ENCODE results near the gene PPP1R2C.

DNA sequence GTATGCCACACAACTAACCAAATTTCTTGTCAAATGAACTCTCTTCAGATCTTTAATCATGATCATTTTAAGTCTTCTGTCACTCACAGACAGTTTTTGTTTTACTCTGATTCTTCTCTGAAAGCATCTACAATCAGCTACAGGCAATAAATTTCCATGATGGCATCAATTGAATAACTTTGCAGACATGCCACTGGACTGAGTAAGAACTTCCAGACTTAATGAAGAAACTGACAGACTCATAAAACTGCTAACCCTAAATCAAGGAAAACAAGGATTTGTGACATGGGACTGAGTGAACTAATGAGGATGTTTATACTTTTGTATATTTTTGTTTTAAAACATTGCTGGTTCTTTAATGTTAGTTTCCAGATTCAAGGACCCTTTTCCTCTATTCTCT, 5.5 kb upstream of the PPP1R2C start:
- TF ChIP-seq RARB (CRISPR knock-in tag; IDR thresholded peaks at IDR 0.05) (no peak), ZNF70 (CRISPR knock-in tag; IDR thresholded peaks at IDR 0.05) (no peak), ZC3H10 (CRISPR knock-in tag; IDR thresholded peaks at IDR 0.05) (no peak), CSDC2 (CRISPR knock-in tag; IDR thresholded peaks at IDR 0.05) (no peak), GLIS3 (CRISPR knock-in tag; IDR thresholded peaks at IDR 0.05) (no peak)
- TF ChIP-seq, protein P1, sequence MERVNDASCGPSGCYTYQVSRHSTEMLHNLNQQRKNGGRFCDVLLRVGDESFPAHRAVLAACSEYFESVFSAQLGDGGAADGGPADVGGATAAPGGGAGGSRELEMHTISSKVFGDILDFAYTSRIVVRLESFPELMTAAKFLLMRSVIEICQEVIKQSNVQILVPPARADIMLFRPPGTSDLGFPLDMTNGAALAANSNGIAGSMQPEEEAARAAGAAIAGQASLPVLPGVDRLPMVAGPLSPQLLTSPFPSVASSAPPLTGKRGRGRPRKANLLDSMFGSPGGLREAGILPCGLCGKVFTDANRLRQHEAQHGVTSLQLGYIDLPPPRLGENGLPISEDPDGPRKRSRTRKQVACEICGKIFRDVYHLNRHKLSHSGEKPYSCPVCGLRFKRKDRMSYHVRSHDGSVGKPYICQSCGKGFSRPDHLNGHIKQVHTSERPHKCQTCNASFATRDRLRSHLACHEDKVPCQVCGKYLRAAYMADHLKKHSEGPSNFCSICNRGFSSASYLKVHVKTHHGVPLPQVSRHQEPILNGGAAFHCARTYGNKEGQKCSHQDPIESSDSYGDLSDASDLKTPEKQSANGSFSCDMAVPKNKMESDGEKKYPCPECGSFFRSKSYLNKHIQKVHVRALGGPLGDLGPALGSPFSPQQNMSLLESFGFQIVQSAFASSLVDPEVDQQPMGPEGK (CRISPR knock-in tag; IDR thresholded peaks at IDR 0.05; ENCODE audit: borderline replicate concordance) = no peak
- TF ChIP-seq, protein P2, sequence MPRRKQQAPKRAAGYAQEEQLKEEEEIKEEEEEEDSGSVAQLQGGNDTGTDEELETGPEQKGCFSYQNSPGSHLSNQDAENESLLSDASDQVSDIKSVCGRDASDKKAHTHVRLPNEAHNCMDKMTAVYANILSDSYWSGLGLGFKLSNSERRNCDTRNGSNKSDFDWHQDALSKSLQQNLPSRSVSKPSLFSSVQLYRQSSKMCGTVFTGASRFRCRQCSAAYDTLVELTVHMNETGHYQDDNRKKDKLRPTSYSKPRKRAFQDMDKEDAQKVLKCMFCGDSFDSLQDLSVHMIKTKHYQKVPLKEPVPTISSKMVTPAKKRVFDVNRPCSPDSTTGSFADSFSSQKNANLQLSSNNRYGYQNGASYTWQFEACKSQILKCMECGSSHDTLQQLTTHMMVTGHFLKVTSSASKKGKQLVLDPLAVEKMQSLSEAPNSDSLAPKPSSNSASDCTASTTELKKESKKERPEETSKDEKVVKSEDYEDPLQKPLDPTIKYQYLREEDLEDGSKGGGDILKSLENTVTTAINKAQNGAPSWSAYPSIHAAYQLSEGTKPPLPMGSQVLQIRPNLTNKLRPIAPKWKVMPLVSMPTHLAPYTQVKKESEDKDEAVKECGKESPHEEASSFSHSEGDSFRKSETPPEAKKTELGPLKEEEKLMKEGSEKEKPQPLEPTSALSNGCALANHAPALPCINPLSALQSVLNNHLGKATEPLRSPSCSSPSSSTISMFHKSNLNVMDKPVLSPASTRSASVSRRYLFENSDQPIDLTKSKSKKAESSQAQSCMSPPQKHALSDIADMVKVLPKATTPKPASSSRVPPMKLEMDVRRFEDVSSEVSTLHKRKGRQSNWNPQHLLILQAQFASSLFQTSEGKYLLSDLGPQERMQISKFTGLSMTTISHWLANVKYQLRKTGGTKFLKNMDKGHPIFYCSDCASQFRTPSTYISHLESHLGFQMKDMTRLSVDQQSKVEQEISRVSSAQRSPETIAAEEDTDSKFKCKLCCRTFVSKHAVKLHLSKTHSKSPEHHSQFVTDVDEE (CRISPR knock-in tag; IDR thresholded peaks at IDR 0.05) = no peak
